H1 (cell line): ENCODE data around the gene FGF12.

Experiments used
- ATF3 ChIP-seq: IDR thresholded peaks from 2 replicates; pipeline ENCODE4 v1.6.1; 2011; ENCODE audit warnings: low read depth, mild to moderate bottlenecking, low read length; ENCODE audit not compliant: insufficient read depth
- CBX5 ChIP-seq: fragments of 300-800, 300-1000 bp; sonication (generic); IDR thresholded peaks from 2 replicates; pipeline ENCODE4 v1.7.1; 2016; ENCODE audit warnings: antibody characterized with exemption, low read length, low read depth
- CTCF ChIP-seq, 3 experiments: IDR thresholded peaks; 1 replicate in 2 of 3; 2 replicates in 1 of 3; pipeline versions ENCODE4 v1.5.1 to v1.6.1; 2011; ENCODE audit warnings: low read length in 3 of 3, mild to moderate bottlenecking in 3 of 3, inconsistent platforms in 2 of 3, low read depth in 1 of 3, moderate library complexity in 1 of 3; ENCODE audit not compliant: insufficient read depth in 1 of 3; ENCODE audit errors: control extremely low read depth in 1 of 3
- EP300 ChIP-seq, 2 experiments: IDR thresholded peaks; 1 replicate in 1 of 2; 2 replicates in 1 of 2; pipeline ENCODE4 v1.6.1; 2011 to 2012; ENCODE audit warnings: low read depth in 2 of 2, low read length in 2 of 2, mild to moderate bottlenecking in 2 of 2, borderline replicate concordance in 1 of 2, inconsistent platforms in 1 of 2, moderate library complexity in 1 of 2
- EZH2 ChIP-seq: fragments of 200-600 bp; sonication (generic); IDR thresholded peaks from 2 replicates; pipeline ENCODE4 v1.7.1; 2012; ENCODE audit warnings: low read depth, mild to moderate bottlenecking, moderate library complexity, low read length, inconsistent platforms; ENCODE audit not compliant: severe bottlenecking
- GTF2F1 ChIP-seq: IDR thresholded peaks from 2 replicates; pipeline ENCODE4 v1.6.1; 2012; ENCODE audit warnings: low read depth, low read length, improper control_type of control experiment, borderline replicate concordance
- JUN ChIP-seq: IDR thresholded peaks from 2 replicates; pipeline ENCODE4 v1.6.1; 2011; ENCODE audit warnings: low read depth, mild to moderate bottlenecking, improper control_type of control experiment, low read length
- POLR2A ChIP-seq, 2 experiments: IDR thresholded peaks; 1 replicate in 1 of 2; 2 replicates in 1 of 2; pipeline ENCODE4 v1.6.1; 2011; ENCODE audit warnings: low read depth in 2 of 2, low read length in 2 of 2, mild to moderate bottlenecking in 2 of 2; ENCODE audit errors: control extremely low read depth in 1 of 2
- SIN3A ChIP-seq, 2 experiments: IDR thresholded peaks in 1 of 2; conservative IDR thresholded peaks in 1 of 2; 2 replicates each; pipeline ENCODE4 v1.6.1; 2011 to 2012; ENCODE audit warnings: low read length in 2 of 2, improper control_type of control experiment in 1 of 2, low read depth in 1 of 2, mild to moderate bottlenecking in 1 of 2
- SP1 ChIP-seq: IDR thresholded peaks from 2 replicates; pipeline ENCODE4 v1.6.1; 2011; ENCODE audit warnings: low read depth, low read length
- TAF1 ChIP-seq: IDR thresholded peaks from 2 replicates; pipeline ENCODE4 v1.6.1; 2011; ENCODE audit warnings: mild to moderate bottlenecking, low read depth, low read length
- TCF12 ChIP-seq: IDR thresholded peaks from 2 replicates; pipeline ENCODE4 v1.6.1; 2011; ENCODE audit warnings: low read depth, mild to moderate bottlenecking, low read length
- TEAD4 ChIP-seq: IDR thresholded peaks from 2 replicates; pipeline ENCODE4 v1.6.1; 2012; ENCODE audit warnings: low read depth, low read length, inconsistent platforms, mixed read lengths
- TF ChIP-seq, protein P1 (sequence below): IDR thresholded peaks from 2 replicates; pipeline ENCODE4 v1.6.1; 2012; ENCODE audit warnings: low read length, inconsistent platforms

DNA sequence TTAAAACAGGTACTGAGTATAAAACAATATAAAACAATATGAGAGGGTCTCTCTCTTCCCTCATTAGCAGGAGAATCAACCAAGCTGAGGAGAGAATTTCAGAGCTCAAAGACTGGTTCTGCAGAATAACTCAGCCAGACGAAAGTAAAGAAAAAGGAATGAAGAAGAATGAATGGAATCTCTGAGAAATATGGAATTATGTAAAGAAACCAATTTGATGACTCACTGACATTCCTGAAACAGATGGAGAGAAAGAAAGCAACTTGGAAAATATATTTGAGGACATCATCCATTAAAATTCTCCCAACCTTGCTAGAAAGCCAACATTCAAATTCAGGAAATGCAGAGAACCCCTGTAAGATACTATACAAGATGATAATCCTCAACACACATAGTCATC lies 635.5 kb downstream of the FGF12 start:
- TF ChIP-seq CTCF (IDR thresholded peaks at IDR 0.05; ENCODE audit: control extremely low read depth in 1 of 3, insufficient read depth in 1 of 3, low read depth in 1 of 3, low read length in 3 of 3) (no peak), TCF12 (no peak), SP1 (no peak), GTF2F1 (no peak), POLR2A (IDR thresholded peaks at IDR 0.05; ENCODE audit: control extremely low read depth in 1 of 2, low read depth in 2 of 2, low read length in 2 of 2) (no peak), TAF1 (no peak), EP300 (IDR thresholded peaks at IDR 0.05; ENCODE audit: borderline replicate concordance in 1 of 2, low read depth in 2 of 2, low read length in 2 of 2) (no peak), TEAD4 (no peak), JUN (no peak), CBX5 (no peak), ATF3 (no peak), SIN3A (conservative IDR thresholded peaks at IDR 0.05 in 1 of 2, IDR thresholded peaks at IDR 0.05 in 1 of 2; ENCODE audit: low read depth in 1 of 2, low read length in 2 of 2) (no peak), EZH2 (no peak)
- TF ChIP-seq, protein P1, sequence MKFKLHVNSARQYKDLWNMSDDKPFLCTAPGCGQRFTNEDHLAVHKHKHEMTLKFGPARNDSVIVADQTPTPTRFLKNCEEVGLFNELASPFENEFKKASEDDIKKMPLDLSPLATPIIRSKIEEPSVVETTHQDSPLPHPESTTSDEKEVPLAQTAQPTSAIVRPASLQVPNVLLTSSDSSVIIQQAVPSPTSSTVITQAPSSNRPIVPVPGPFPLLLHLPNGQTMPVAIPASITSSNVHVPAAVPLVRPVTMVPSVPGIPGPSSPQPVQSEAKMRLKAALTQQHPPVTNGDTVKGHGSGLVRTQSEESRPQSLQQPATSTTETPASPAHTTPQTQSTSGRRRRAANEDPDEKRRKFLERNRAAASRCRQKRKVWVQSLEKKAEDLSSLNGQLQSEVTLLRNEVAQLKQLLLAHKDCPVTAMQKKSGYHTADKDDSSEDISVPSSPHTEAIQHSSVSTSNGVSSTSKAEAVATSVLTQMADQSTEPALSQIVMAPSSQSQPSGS, result no peak
